HCT116 (cell line): ENCODE data around the gene ZNF678. TPM values are rescaled to one million over a fixed set of nuclear protein-coding genes. Genes with fewer than 3 reads are reported as not detected.

Experiments
- ATAC-seq: fragments of 200-7000 bp; cut with Tn5 transposase; 2 replicates; pipeline ENCODE4 v1.9.1; 2020; ENCODE audit warnings: mild to moderate bottlenecking, moderate library complexity
- BruUV-seq: library from RNA; stranded (reverse); fragments of 400-500 nt; replicated peaks from 2 replicates; lab custom pipeline; 2021; lab: Mats Ljungman, UMichigan
- CTCF ChIA-PET: fragments of 300-600 bp; sonication (Branson Sonifier 250); formaldehyde crosslinking; loops from one replicate; lab custom pipeline; 2021; ENCODE audit warnings: antibody characterized with exemption; lab: Charles Lee
- POLR2A ChIA-PET: fragments of 300-600, 350-600 bp; sonication (Branson Sonifier 250); formaldehyde crosslinking; loops from one replicate; lab custom pipeline; 2021; ENCODE audit warnings: antibody characterized with exemption; lab: Charles Lee
- RAD21 ChIA-PET, 2 experiments: fragments of 300-600 bp; sonication (Branson Sonifier 250); formaldehyde crosslinking; loops; one replicate each; lab custom pipeline; 2023; ENCODE audit warnings: low total read pairs in 2 of 2; ENCODE audit not compliant: uncharacterized antibody in 2 of 2, unreplicated experiment in 2 of 2, low non-redundant PET in 1 of 2; lab: Charles Lee
- DNase-seq: peaks from one replicate; pipeline ENCODE4 v3.0.0-alpha.2; 2010; ENCODE audit warnings: low read depth, low spot score
- H2AFZ ChIP-seq: fragments of 200-600 bp; shearing (Covaris generic), sonication (generic); 2 replicates; pipeline ENCODE4 v1.6.1; 2017; ENCODE audit warnings: low read depth, mixed run types, mixed read lengths, antibody characterized with exemption, low read length; ENCODE audit not compliant: poor library complexity, severe bottlenecking
- H3K27ac ChIP-seq: 2 replicates; pipeline ENCODE4 v1.5.1; 2012; ENCODE audit warnings: low read depth, low read length
- H3K27me3 ChIP-seq: fragments of 200-600 bp; sonication (generic); 2 replicates; pipeline ENCODE4 v1.6.1; 2016; ENCODE audit warnings: mixed run types, low read length, mixed read lengths; ENCODE audit not compliant: insufficient read depth
- H3K36me3 ChIP-seq, 2 experiments: fragments of 200-500 bp in 1 of 2; fragments of 200-600 bp in 1 of 2; sonication (Bioruptor generic) in 1 of 2; sonication (generic) in 1 of 2; 2 replicates each; pipeline versions ENCODE4 v1.5.1 to v1.6.1; 2014 to 2016; ENCODE audit warnings: low read length in 2 of 2, inconsistent platforms in 1 of 2, mixed read lengths in 1 of 2, mixed run types in 1 of 2; ENCODE audit not compliant: insufficient read depth in 2 of 2, control insufficient read depth in 1 of 2
- H3K4me1 ChIP-seq, 2 experiments: fragments of 200-600 bp in 1 of 2; sonication (generic) in 1 of 2; 2 replicates each; pipeline versions ENCODE4 v1.5.1 to v1.6.1; 2012 to 2017; ENCODE audit warnings: low read length in 2 of 2, inconsistent platforms in 1 of 2, mild to moderate bottlenecking in 1 of 2, mixed read lengths in 1 of 2, mixed run types in 1 of 2, moderate library complexity in 1 of 2; ENCODE audit not compliant: insufficient read depth in 2 of 2, control insufficient read depth in 1 of 2
- H3K4me2 ChIP-seq: fragments of 200-600 bp; sonication (generic); 2 replicates; pipeline ENCODE4 v1.6.1; 2017; ENCODE audit warnings: mixed run types, low read length, mixed read lengths
- H3K4me3 ChIP-seq, 2 experiments: fragments of 200-600 bp in 1 of 2; sonication (generic) in 1 of 2; replicated peaks in 1 of 2; 2 replicates each; pipeline ENCODE4 v1.5.1; 2011 to 2016; ENCODE audit warnings: low read length in 2 of 2, control low read depth in 1 of 2, low read depth in 1 of 2, mild to moderate bottlenecking in 1 of 2, mixed read lengths in 1 of 2, mixed run types in 1 of 2
- H3K79me2 ChIP-seq: fragments of 200-600 bp; sonication (generic); 2 replicates; pipeline ENCODE4 v1.6.1; 2017; ENCODE audit warnings: mild to moderate bottlenecking, mixed run types, low read length, moderate library complexity, mixed read lengths; ENCODE audit not compliant: insufficient read depth
- H3K9ac ChIP-seq: fragments of 200-600 bp; sonication (generic); 2 replicates; pipeline ENCODE4 v1.6.1; 2016; ENCODE audit warnings: low read length, mixed read lengths
- H3K9me2 ChIP-seq: fragments of 200-600 bp; sonication (generic), shearing (Covaris generic); 2 replicates; pipeline ENCODE4 v1.6.1; 2017; ENCODE audit warnings: mixed run types, mild to moderate bottlenecking, moderate library complexity; ENCODE audit not compliant: insufficient read depth
- H3K9me3 ChIP-seq, 2 experiments: fragments of 200-500 bp in 1 of 2; fragments of 200-600 bp in 1 of 2; sonication (Bioruptor generic) in 1 of 2; sonication (generic) in 1 of 2; 2 replicates each; pipeline ENCODE4 v1.6.1; 2014 to 2017; ENCODE audit warnings: low read length in 2 of 2, mixed read lengths in 2 of 2, inconsistent platforms in 1 of 2, low read depth in 1 of 2, mild to moderate bottlenecking in 1 of 2, mixed run types in 1 of 2, moderate library complexity in 1 of 2; ENCODE audit not compliant: control insufficient read depth in 1 of 2, insufficient read depth in 1 of 2
- H4K20me1 ChIP-seq: fragments of 200-600 bp; sonication (generic), shearing (Covaris generic); 2 replicates; pipeline ENCODE4 v1.6.1; 2017; ENCODE audit warnings: mixed run types, mild to moderate bottlenecking, moderate library complexity; ENCODE audit not compliant: insufficient read depth
- CBX3 ChIP-seq: IDR thresholded peaks from 2 replicates; pipeline ENCODE4 v1.6.1; 2012; ENCODE audit warnings: low read depth
- CEBPB ChIP-seq: IDR thresholded peaks from 2 replicates; pipeline ENCODE4 v1.6.1; 2012; ENCODE audit warnings: low read depth
- EGR1 ChIP-seq: IDR thresholded peaks from 2 replicates; pipeline ENCODE4 v1.6.1; 2012; ENCODE audit warnings: low read depth
- ELF1 ChIP-seq: IDR thresholded peaks from 2 replicates; pipeline ENCODE4 v1.6.1; 2012; ENCODE audit warnings: low read depth, borderline replicate concordance
- EZH2 ChIP-seq: fragments of 200-600 bp; sonication (generic); IDR thresholded peaks from 2 replicates; pipeline ENCODE4 v1.6.1; 2017; ENCODE audit warnings: antibody characterized with exemption, mixed run types
- EZH2phosphoT487 ChIP-seq: fragments of 200-600 bp; IDR thresholded peaks from 2 replicates; pipeline ENCODE4 v1.6.1; 2018; ENCODE audit warnings: antibody characterized with exemption, borderline replicate concordance
- FOSL1 ChIP-seq: IDR thresholded peaks from 2 replicates; pipeline ENCODE4 v1.6.1; 2012; ENCODE audit warnings: low read depth
- JUND ChIP-seq: IDR thresholded peaks from 2 replicates; pipeline ENCODE4 v1.6.1; 2012
- POLR2A ChIP-seq: IDR thresholded peaks from 2 replicates; pipeline ENCODE4 v1.7.0; 2011; ENCODE audit warnings: borderline replicate concordance; ENCODE audit not compliant: insufficient read depth, insufficient read length; ENCODE audit errors: extremely low read depth
- POLR2AphosphoS5 ChIP-seq: IDR thresholded peaks from 2 replicates; pipeline ENCODE4 v1.6.1; 2011; ENCODE audit warnings: mild to moderate bottlenecking, low read depth, low read length, moderate library complexity
- RAD21 ChIP-seq: IDR thresholded peaks from 2 replicates; pipeline ENCODE4 v1.6.1; 2012; ENCODE audit warnings: low read depth, mild to moderate bottlenecking
- SIN3A ChIP-seq: IDR thresholded peaks from 2 replicates; pipeline ENCODE4 v1.6.1; 2012; ENCODE audit warnings: low read depth
- SP1 ChIP-seq: IDR thresholded peaks from 2 replicates; pipeline ENCODE4 v1.6.1; 2012; ENCODE audit warnings: low read depth
- SRF ChIP-seq: IDR thresholded peaks from 2 replicates; pipeline ENCODE4 v1.6.1; 2012; ENCODE audit warnings: low read depth
- TCF7L2 ChIP-seq: IDR thresholded peaks from 2 replicates; pipeline ENCODE4 v1.7.0; 2011; ENCODE audit warnings: borderline replicate concordance, inconsistent platforms; ENCODE audit not compliant: insufficient read depth, insufficient read length; ENCODE audit errors: extremely low read depth
- YY1 ChIP-seq: IDR thresholded peaks from 2 replicates; pipeline ENCODE4 v1.6.1; 2011; ENCODE audit warnings: low read length, low read depth, moderate library complexity, mild to moderate bottlenecking; ENCODE audit not compliant: insufficient replicate concordance; ENCODE audit errors: extremely low read depth
- ZFX ChIP-seq: fragments of 450-650 bp; IDR thresholded peaks from 2 replicates; pipeline ENCODE4 v1.6.1; 2017
- ZNF274 ChIP-seq: fragments of 200-500 bp; sonication (Bioruptor generic); IDR thresholded peaks from 2 replicates; pipeline ENCODE4 v1.6.1; 2014; ENCODE audit warnings: mild to moderate bottlenecking, low read depth, low read length, inconsistent platforms
- intact Hi-C: fragments of 100-400 bp; cut with micrococcal nuclease; formaldehyde crosslinking; loops from 2 replicates; pipeline ENCODE4 v1.10.0; 2022
- total RNA-seq: library from RNA; stranded (reverse); gene quantifications from one replicate; pipeline ENCODE4 v1.2.1, GENCODE V29; 2021; ENCODE audit not compliant: unreplicated experiment
- TF ChIP-seq, protein P1 (sequence below): IDR thresholded peaks from 2 replicates; pipeline ENCODE4 v1.6.1; 2012
- TF ChIP-seq, protein P2 (sequence below): IDR thresholded peaks from 2 replicates; pipeline ENCODE4 v1.6.1; 2012
- TF ChIP-seq, protein P3 (sequence below): IDR thresholded peaks from 2 replicates; pipeline ENCODE4 v1.6.1; 2012; ENCODE audit warnings: low read depth
- TF ChIP-seq, protein P4 (sequence below), 3 experiments: fragments of 200-600 bp in 1 of 3; sonication (generic) in 1 of 3; IDR thresholded peaks in 2 of 3; conservative IDR thresholded peaks in 1 of 3; 2 replicates each; pipeline ENCODE4 v1.5.1; 2012 to 2017; ENCODE audit warnings: low read depth in 2 of 3, low read length in 2 of 3, antibody characterized with exemption in 1 of 3, borderline replicate concordance in 1 of 3, control low read depth in 1 of 3, mild to moderate bottlenecking in 1 of 3, mixed read lengths in 1 of 3, mixed run types in 1 of 3, moderate library complexity in 1 of 3; ENCODE audit not compliant: insufficient read depth in 1 of 3

Gene ZNF678
- total RNA-seq, 1 experiment from 2014 or later, result 6.1 TPM

DNA sequence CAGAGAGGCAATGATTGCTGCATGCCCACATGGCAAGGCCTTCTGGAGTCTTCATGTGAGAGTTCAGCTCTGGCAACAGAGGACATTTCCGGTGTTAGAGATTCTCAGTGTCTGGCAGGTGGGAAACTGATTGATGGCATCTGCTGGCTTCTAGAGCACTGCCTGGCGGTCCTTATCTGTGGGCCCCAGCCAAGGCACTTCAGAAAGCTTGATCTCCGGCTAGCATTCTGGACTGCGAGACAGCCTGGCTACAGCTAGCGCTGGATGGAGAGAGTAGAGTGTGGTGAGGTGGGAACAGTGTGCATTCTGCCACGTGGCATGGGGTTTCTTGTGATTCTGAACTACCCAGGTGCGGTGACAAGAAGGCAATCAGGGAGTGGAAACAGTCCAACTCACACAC, 9.4 kb downstream of the ZNF678 start (continued):
- TF ChIP-seq SP1, result no peak
- no peak for TF ChIP-seq ZFX
- TF ChIP-seq, protein P1, sequence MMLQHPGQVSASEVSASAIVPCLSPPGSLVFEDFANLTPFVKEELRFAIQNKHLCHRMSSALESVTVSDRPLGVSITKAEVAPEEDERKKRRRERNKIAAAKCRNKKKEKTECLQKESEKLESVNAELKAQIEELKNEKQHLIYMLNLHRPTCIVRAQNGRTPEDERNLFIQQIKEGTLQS, result no peak
- no peak for TF ChIP-seq ELF1
- TF ChIP-seq CBX3, result no peak
- no peak for TF ChIP-seq POLR2A
- no peak for TF ChIP-seq YY1
- TF ChIP-seq, protein P2, sequence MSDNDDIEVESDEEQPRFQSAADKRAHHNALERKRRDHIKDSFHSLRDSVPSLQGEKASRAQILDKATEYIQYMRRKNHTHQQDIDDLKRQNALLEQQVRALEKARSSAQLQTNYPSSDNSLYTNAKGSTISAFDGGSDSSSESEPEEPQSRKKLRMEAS, result no peak
- TF ChIP-seq SIN3A, result no peak
- no peak for TF ChIP-seq JUND
- no peak for TF ChIP-seq EZH2
- TF ChIP-seq, all 23 proteins: peak for 0

DNA sequence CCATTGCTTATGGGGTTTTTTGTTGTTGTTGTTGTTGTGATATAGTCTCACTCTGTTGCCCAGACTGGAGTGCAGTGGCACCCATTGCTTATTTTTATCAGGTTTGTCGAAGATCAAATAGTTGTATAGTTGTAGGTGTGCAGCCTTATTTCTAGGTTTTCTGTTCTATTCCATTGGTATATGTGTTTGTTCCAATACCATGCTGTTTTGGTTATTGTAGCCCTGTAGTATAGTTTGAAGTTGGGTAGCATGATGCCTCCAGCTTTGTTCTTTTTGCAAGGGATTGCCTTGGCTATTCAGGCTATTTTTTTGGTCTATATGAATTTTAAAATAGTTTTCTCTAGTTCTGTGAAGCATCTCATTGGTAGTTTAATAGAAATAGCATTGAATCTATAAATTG, 11.6 kb downstream of the ZNF678 start:
- CTCF ChIA-PET, result no interaction called here
- H3K79me2 ChIP-seq, result peaks cover 77% of the 10 kb centered on the region
- no TSS peak for BruUV-seq
- TF ChIP-seq ZNF274 (no peak), EGR1 (no peak), POLR2AphosphoS5 (no peak), FOSL1 (no peak), TCF7L2 (no peak), SP1 (no peak), ELF1 (no peak), JUND (no peak), EZH2 (no peak), SRF (no peak), CEBPB (no peak), RAD21 (no peak), EZH2phosphoT487 (no peak), ZFX (no peak)
- TF ChIP-seq, protein P2, result no peak
- TF ChIP-seq, protein P3, sequence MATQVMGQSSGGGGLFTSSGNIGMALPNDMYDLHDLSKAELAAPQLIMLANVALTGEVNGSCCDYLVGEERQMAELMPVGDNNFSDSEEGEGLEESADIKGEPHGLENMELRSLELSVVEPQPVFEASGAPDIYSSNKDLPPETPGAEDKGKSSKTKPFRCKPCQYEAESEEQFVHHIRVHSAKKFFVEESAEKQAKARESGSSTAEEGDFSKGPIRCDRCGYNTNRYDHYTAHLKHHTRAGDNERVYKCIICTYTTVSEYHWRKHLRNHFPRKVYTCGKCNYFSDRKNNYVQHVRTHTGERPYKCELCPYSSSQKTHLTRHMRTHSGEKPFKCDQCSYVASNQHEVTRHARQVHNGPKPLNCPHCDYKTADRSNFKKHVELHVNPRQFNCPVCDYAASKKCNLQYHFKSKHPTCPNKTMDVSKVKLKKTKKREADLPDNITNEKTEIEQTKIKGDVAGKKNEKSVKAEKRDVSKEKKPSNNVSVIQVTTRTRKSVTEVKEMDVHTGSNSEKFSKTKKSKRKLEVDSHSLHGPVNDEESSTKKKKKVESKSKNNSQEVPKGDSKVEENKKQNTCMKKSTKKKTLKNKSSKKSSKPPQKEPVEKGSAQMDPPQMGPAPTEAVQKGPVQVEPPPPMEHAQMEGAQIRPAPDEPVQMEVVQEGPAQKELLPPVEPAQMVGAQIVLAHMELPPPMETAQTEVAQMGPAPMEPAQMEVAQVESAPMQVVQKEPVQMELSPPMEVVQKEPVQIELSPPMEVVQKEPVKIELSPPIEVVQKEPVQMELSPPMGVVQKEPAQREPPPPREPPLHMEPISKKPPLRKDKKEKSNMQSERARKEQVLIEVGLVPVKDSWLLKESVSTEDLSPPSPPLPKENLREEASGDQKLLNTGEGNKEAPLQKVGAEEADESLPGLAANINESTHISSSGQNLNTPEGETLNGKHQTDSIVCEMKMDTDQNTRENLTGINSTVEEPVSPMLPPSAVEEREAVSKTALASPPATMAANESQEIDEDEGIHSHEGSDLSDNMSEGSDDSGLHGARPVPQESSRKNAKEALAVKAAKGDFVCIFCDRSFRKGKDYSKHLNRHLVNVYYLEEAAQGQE, result no peak
- TF ChIP-seq, protein P1, result no peak
- TF ChIP-seq, protein P4, sequence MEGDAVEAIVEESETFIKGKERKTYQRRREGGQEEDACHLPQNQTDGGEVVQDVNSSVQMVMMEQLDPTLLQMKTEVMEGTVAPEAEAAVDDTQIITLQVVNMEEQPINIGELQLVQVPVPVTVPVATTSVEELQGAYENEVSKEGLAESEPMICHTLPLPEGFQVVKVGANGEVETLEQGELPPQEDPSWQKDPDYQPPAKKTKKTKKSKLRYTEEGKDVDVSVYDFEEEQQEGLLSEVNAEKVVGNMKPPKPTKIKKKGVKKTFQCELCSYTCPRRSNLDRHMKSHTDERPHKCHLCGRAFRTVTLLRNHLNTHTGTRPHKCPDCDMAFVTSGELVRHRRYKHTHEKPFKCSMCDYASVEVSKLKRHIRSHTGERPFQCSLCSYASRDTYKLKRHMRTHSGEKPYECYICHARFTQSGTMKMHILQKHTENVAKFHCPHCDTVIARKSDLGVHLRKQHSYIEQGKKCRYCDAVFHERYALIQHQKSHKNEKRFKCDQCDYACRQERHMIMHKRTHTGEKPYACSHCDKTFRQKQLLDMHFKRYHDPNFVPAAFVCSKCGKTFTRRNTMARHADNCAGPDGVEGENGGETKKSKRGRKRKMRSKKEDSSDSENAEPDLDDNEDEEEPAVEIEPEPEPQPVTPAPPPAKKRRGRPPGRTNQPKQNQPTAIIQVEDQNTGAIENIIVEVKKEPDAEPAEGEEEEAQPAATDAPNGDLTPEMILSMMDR (IDR thresholded peaks at IDR 0.05 in 2 of 3, conservative IDR thresholded peaks at IDR 0.05 in 1 of 3; ENCODE audit: borderline replicate concordance in 1 of 3, insufficient read depth in 1 of 3, low read depth in 2 of 3, low read length in 2 of 3), result no peak

More for the DNA sequence above, 11.6 kb downstream of the ZNF678 start:
- Histone ChIP-seq H3K27me3 (no peaks in the 10 kb centered on the region), H3K9me2 (no peaks in the 10 kb centered on the region), H3K4me2 (no peak overlapping the region), H2AFZ (no peak overlapping the region), H3K36me3 (no peaks in the 10 kb centered on the region), H4K20me1 (no peaks in the 10 kb centered on the region; the same call in 1 of the 2 replicates), H3K9me3 (peaks cover 8 to 9% of the 10 kb centered on the region in 2 experiments; a peak in 3 of 4 replicates), H3K27ac (no peak overlapping the region), H3K9ac (no peak overlapping the region), H3K4me1 (no peaks in the 10 kb centered on the region), H3K4me3 (no peak overlapping the region)
- RAD21 ChIA-PET, result no interaction called here
- no peak for DNase-seq
- intact Hi-C loops, result no loop called here
- POLR2A ChIA-PET, result no interaction called here
- ATAC-seq, result no peak
